ENCODE measurements around the gene TMEM59. TPM values are rescaled to one million over a fixed set of nuclear protein-coding genes. Genes with fewer than 3 reads are reported as not detected.

The TMEM59 gene
- total RNA-seq, 4 donors from 2014 or later = 166 to 356 (median 232) TPM

DNA sequence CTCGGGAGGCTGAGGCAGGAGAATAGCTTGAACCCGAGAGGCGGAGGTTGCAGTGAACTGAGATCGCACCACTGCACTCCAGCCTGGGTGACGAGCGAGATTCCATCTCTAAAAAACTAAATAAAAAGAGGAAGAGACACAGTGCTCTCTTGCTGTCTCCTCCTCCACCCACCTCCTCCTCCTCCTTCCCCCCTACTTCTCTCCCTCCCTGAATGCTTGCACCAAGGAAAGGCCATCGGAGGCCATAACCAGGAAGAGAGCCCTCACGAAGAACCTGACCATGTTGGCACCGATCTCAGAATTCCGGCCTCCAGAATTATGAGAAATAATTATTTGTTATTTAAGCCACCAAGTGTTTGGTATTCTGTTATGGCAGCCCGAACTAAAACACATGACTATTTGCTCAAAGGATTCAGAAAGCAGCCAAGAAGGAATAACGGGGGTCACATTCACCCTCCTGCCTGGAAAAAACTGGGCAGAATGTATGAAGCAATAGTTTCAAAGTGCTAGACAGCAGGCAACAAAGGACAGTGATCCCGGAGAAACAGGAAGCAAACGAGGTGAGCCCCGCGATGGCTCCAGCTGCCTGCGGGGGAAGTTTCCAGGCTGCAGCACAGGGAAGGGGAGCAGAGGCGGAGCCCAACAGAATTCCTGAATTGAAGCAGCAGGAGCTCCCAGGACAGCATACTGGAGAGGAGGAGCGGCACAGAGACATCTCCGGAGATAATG is 70.8 kb downstream of the TMEM59 start:
- peak overlapping the region in 3 of 4 donors; percentile 34 to 59 (median 38) for H3K4me3 ChIP-seq

DNA sequence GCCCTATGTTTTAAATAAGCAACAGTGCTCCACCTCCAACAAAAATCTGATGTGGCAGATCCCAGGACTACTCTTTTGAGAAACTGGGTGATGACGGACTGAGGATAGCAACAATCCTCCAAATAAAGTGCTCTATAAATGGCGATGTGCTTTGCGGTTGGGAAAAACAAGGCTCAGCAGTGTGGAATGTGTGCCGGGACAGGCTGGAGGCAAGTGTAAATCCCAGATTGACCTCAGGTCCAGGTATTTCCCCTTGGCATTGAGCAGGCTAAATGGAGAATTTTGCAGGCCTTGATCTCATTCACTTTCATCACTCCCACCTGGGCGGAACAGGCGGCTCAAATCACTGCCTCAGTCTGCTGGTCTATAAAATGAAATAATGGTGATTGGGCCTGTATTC is 71.8 kb downstream of the TMEM59 start:
- intact Hi-C loops (cut with DNase I) = no loop called here
- peak overlapping the region; percentile 36 to 78 (median 70) for H3K27ac ChIP-seq
- no peaks in the 10 kb centered on the region for H3K27me3 ChIP-seq
- TF ChIP-seq, protein P1, sequence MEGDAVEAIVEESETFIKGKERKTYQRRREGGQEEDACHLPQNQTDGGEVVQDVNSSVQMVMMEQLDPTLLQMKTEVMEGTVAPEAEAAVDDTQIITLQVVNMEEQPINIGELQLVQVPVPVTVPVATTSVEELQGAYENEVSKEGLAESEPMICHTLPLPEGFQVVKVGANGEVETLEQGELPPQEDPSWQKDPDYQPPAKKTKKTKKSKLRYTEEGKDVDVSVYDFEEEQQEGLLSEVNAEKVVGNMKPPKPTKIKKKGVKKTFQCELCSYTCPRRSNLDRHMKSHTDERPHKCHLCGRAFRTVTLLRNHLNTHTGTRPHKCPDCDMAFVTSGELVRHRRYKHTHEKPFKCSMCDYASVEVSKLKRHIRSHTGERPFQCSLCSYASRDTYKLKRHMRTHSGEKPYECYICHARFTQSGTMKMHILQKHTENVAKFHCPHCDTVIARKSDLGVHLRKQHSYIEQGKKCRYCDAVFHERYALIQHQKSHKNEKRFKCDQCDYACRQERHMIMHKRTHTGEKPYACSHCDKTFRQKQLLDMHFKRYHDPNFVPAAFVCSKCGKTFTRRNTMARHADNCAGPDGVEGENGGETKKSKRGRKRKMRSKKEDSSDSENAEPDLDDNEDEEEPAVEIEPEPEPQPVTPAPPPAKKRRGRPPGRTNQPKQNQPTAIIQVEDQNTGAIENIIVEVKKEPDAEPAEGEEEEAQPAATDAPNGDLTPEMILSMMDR (IDR thresholded peaks at IDR 0.05) = no peak
- no peak for TF ChIP-seq POLR2A (IDR thresholded peaks at IDR 0.05)
- no peak overlapping the region for H3K4me3 ChIP-seq
- H3K4me1 ChIP-seq = peaks cover 0 to 13% (median 12%) of the 10 kb centered on the region in 3 donors
- 85 to 88% methylated on average over 3 to 6 of the region's 6 CpGs for WGBS, 2 donors
- DNase-seq = no peak
- H3K9me3 ChIP-seq = no peaks in the 10 kb centered on the region
- H3K36me3 ChIP-seq = no peaks in the 10 kb centered on the region

More for the DNA sequence above, 70.8 kb downstream of the TMEM59 start:
- no peak for DNase-seq
- Histone ChIP-seq H3K36me3 (no peaks in the 10 kb centered on the region), H3K27me3 (no peaks in the 10 kb centered on the region), H3K4me1 (peaks cover 0 to 13% (median 12%) of the 10 kb centered on the region in 3 donors), H3K27ac (peak overlapping the region; percentile 36 to 78 (median 70)), H3K9me3 (no peaks in the 10 kb centered on the region)
- TF ChIP-seq, protein P1 (IDR thresholded peaks at IDR 0.05) = no peak
- TF ChIP-seq POLR2A (IDR thresholded peaks at IDR 0.05) = no peak
- 41 to 42% methylated on average over 20 of the region's 20 CpGs for WGBS, 2 donors
- intact Hi-C loops (cut with DNase I) = no loop called here

DNA sequence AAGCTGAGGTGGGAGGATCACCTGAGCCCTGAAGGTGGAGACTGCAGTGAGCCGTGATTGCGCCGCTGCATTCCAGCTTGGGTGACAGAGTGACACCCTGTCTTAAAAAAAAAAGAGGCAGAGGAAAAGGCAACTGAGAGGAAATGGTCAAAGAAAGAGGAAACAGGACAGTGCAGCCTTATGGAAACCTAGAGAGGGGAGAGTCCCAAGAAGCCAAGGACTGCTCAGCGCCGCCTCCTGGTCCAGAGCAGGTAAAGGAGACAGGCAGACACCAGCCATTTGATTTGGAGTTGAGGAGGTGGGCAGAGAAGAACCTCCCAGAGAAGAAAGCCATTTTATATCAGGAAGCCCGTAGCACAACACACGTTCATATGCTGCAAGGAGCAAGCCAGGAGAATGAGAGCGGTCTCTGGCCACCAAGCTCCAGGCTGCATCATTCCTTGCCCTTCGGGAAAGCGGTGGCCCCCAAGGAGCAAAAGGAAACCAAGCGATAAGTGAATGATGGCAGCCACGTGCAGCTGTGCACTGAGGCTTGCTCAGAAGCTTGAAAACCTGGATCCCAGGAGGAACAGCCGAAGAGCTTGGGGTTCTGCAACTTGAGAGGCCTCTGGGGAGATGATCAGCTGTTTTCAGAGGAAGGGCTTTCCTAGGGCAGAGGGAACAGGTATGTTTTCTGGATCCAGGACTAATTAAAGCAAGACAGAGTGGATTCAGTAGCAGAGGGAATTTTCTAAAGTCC is 73.1 kb downstream of the TMEM59 start:
- Histone ChIP-seq H3K36me3 (no peaks in the 10 kb centered on the region), H3K9me3 (no peaks in the 10 kb centered on the region), H3K27ac (no peak overlapping the region), H3K4me1 (peaks cover 0 to 13% (median 12%) of the 10 kb centered on the region in 3 donors), H3K4me3 (no peak overlapping the region), H3K27me3 (no peaks in the 10 kb centered on the region)
- no peak for DNase-seq
- intact Hi-C loops (cut with DNase I) = no loop called here
- 82 to 85% methylated on average over 13 of the region's 13 CpGs for WGBS, 2 donors
- TF ChIP-seq POLR2A (IDR thresholded peaks at IDR 0.05) = no peak
- TF ChIP-seq, protein P1 (IDR thresholded peaks at IDR 0.05) = no peak

Small RNAs within 50 kb of the gene (small RNA-seq; reads per million reads assigned to genes)
- gene AL353898.1 (0 reads per million in 4 donors), gene AL353898.2 (0 reads per million in 4 donors)

Other genes starting within 250 kb of the TMEM59 start
- gene NDC1, start 214.9 kb downstream of the TMEM59 start, total RNA-seq = 10 to 100 TPM in 3 of 4 donors, 1 to 10 TPM in 1; 7.2 to 29.1 (median 21.0) TPM
- gene YIPF1, start 163.4 kb downstream of the TMEM59 start, total RNA-seq = 10 to 100 TPM; 15.8 to 25.3 (median 17.0) TPM
- gene DIO1, start 159.0 kb downstream of the TMEM59 start, total RNA-seq = not detected
- 10 to 100 TPM; 11.7 to 24.6 (median 17.1) TPM for gene IFT25, start 107.5 kb downstream of the TMEM59 start, total RNA-seq
- 10 to 100 TPM; 18.7 to 24.3 (median 23.3) TPM for gene LRRC42, start 106.9 kb downstream of the TMEM59 start, total RNA-seq
- gene LDLRAD1, start 35.0 kb downstream of the TMEM59 start, total RNA-seq = 1 to 10 TPM in 1 of 4 donors, under 1 TPM in 1, not detected in 2; 0.49 to 1.4 TPM
- 1 to 10 TPM; 1.9 to 4.3 (median 3.2) TPM for gene TCEANC2, start 404 bp upstream of the TMEM59 start, total RNA-seq
- gene CDCP2, start 99.8 kb upstream of the TMEM59 start, total RNA-seq = under 1 TPM in 1 of 4 donors, not detected in 3; 0.19 TPM
- 1 to 10 TPM; 2.2 to 4.7 (median 3.0) TPM for gene CYB5RL, start 146.8 kb upstream of the TMEM59 start, total RNA-seq
- gene MRPL37, start 147.0 kb upstream of the TMEM59 start, total RNA-seq = 100 to 1,000 TPM in 1 of 4 donors, 10 to 100 TPM in 3; 63.1 to 101 (median 79.3) TPM

Measured in esophagus squamous epithelium (tissue), 5 donors.